ENCODE results near the gene AHCYL1. TPM values are rescaled to one million over a fixed set of nuclear protein-coding genes. Genes with fewer than 3 reads are reported as not detected.

AHCYL1 gene
- total RNA-seq, 6 donors from 2014 or later, result 41.9 to 89.6 (median 76.1) TPM

DNA sequence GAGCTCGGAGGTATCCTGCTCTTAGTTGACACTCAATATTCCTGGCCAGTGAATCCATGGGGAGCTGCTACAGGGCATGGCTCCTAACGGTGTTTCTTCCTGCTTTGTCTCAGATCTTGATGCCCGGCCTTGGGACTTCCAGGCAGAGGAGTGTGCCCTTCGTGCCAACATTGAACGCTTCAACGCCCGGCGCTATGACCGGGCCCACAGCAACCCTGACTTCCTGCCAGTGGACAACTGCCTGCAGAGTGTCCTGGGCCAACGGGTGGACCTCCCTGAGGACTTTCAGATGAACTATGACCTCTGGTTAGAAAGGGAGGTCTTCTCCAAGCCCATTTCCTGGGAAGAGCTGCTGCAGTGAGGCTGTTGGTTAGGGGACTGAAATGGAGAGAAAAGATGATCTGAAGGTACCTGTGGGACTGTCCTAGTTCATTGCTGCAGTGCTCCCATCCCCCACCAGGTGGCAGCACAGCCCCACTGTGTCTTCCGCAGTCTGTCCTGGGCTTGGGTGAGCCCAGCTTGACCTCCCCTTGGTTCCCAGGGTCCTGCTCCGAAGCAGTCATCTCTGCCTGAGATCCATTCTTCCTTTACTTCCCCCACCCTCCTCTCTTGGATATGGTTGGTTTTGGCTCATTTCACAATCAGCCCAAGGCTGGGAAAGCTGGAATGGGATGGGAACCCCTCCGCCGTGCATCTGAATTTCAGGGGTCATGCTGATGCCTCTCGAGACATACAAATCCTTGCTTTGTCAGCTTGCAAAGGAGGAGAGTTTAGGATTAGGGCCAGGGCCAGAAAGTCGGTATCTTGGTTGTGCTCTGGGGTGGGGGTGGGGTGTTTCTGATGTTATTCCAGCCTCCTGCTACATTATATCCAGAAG is 69.2 kb downstream of the AHCYL1 start:
- Histone ChIP-seq H3K4me3 (no peak overlapping the region), H3K27ac (no peak overlapping the region), H3K4me1 (peaks cover 0 to 17% (median 6%) of the 10 kb centered on the region in 4 donors), H3K9me3 (no peaks in the 10 kb centered on the region), H3K27me3 (no peaks in the 10 kb centered on the region), H3K36me3 (peaks cover 40 to 99% (median 89%) of the 10 kb centered on the region in 4 donors)
- WGBS, 2 donors, result 75 to 81% methylated on average over 8 to 16 of the region's 16 CpGs
- ATAC-seq (ENCODE audit: low FRiP score in 2 of 2) (peak; percentile 67 to 83), DNase-seq (peak in 1 of 2 donors; percentile 63)
- no peak for TF ChIP-seq EP300 (IDR thresholded peaks at IDR 0.05)
- TF ChIP-seq POLR2A (IDR thresholded peaks at IDR 0.05), result no peak
- TF ChIP-seq POLR2AphosphoS5 (IDR thresholded peaks at IDR 0.05), result no peak
- TF ChIP-seq, protein P1, sequence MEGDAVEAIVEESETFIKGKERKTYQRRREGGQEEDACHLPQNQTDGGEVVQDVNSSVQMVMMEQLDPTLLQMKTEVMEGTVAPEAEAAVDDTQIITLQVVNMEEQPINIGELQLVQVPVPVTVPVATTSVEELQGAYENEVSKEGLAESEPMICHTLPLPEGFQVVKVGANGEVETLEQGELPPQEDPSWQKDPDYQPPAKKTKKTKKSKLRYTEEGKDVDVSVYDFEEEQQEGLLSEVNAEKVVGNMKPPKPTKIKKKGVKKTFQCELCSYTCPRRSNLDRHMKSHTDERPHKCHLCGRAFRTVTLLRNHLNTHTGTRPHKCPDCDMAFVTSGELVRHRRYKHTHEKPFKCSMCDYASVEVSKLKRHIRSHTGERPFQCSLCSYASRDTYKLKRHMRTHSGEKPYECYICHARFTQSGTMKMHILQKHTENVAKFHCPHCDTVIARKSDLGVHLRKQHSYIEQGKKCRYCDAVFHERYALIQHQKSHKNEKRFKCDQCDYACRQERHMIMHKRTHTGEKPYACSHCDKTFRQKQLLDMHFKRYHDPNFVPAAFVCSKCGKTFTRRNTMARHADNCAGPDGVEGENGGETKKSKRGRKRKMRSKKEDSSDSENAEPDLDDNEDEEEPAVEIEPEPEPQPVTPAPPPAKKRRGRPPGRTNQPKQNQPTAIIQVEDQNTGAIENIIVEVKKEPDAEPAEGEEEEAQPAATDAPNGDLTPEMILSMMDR (IDR thresholded peaks at IDR 0.05), result peak; percentile 76 to 93 (median 84)

- H3K36me3 ChIP-seq, result peaks cover 32 to 85% (median 76%) of the 10 kb centered on the region in 4 donors
- no peak overlapping the region for H3K4me3 ChIP-seq
- TF ChIP-seq, protein P1 (IDR thresholded peaks at IDR 0.05), result no peak
- TF ChIP-seq POLR2AphosphoS5 (IDR thresholded peaks at IDR 0.05), result no peak
- no peak for TF ChIP-seq EP300 (IDR thresholded peaks at IDR 0.05)
- TF ChIP-seq POLR2A (IDR thresholded peaks at IDR 0.05), result no peak
- H3K4me1 ChIP-seq, result no peaks in the 10 kb centered on the region
- no peak for ATAC-seq (ENCODE audit: low FRiP score in 2 of 2)
- no peaks in the 10 kb centered on the region for H3K9me3 ChIP-seq
- WGBS, 2 donors, result 93 to 94% methylated on average over 5 of the region's 5 CpGs
- no peak for DNase-seq
- H3K27me3 ChIP-seq, result no peaks in the 10 kb centered on the region
- no peak overlapping the region for H3K27ac ChIP-seq
Measured at GRCh38 chr1:110055493-110056284, 71.1 kb downstream of the AHCYL1 start.

DNA sequence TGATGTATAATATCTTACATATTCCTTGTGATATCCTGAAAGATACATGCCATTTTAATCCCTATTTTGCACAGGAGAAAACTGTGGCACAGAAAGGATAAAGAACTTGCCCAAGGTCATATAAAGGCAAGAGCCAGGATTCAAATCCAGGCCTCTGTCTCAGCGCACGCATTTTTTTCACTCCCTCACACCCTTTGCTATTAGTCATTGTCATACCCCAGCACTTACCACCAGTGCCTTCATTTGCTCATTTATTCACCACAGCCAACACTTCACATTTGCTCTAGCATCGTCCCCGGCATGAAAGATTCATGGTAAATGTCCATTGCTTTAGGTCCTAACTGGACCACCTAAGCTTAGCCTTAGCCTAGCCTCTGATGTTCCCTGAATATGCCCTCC is 71.7 kb downstream of the AHCYL1 start:
- ATAC-seq (ENCODE audit: low FRiP score in 2 of 2) (no peak), DNase-seq (no peak)
- Histone ChIP-seq H3K9me3 (no peaks in the 10 kb centered on the region), H3K36me3 (peaks cover 32 to 79% (median 71%) of the 10 kb centered on the region in 4 donors), H3K4me3 (no peak overlapping the region), H3K27ac (no peak overlapping the region), H3K27me3 (no peaks in the 10 kb centered on the region), H3K4me1 (no peaks in the 10 kb centered on the region)
- no peak for TF ChIP-seq EP300 (IDR thresholded peaks at IDR 0.05)
- TF ChIP-seq, protein P1 (IDR thresholded peaks at IDR 0.05), result no peak
- TF ChIP-seq POLR2A (IDR thresholded peaks at IDR 0.05), result no peak
- TF ChIP-seq POLR2AphosphoS5 (IDR thresholded peaks at IDR 0.05), result no peak
- WGBS, 2 donors, result 93 to 95% methylated on average over 4 of the region's 4 CpGs

DNA sequence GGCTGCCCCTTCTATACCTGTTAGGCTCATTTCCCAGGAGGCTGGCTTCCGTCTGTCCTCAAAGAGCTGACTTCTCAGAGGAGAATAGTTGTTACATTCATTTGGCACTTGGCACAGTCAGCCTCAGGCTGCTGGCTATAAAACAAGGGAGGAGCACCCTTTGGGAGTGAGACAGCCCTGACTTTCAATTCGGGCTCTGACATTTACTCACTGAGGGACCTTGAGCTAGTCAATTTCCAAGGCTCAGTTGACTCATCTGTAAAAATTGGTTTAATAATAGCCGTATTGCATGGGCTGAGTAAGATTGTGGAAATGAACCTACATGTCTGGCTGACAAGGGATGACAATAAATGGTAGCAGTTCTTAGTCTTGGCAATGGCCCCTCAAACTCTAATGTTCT is 72.2 kb downstream of the AHCYL1 start:
- TF ChIP-seq, protein P1 (IDR thresholded peaks at IDR 0.05), result no peak
- TF ChIP-seq POLR2A (IDR thresholded peaks at IDR 0.05) (no peak), EP300 (IDR thresholded peaks at IDR 0.05) (no peak), POLR2AphosphoS5 (IDR thresholded peaks at IDR 0.05) (no peak)
- Histone ChIP-seq H3K27me3 (no peaks in the 10 kb centered on the region), H3K9me3 (no peaks in the 10 kb centered on the region), H3K36me3 (peaks cover 29 to 74% (median 66%) of the 10 kb centered on the region in 4 donors), H3K4me3 (no peak overlapping the region), H3K27ac (no peak overlapping the region), H3K4me1 (no peaks in the 10 kb centered on the region)
- WGBS, 2 donors, result 88 to 93% methylated on average over 3 of the region's 3 CpGs
- DNase-seq (no peak), ATAC-seq (ENCODE audit: low FRiP score in 2 of 2) (peak in 1 of 2 donors; percentile 66)
